NCI-H2171 (cell line): ENCODE measurements around the gene CASP3.
"Not testable (repeated sequence)": the region's sequence is repeated elsewhere in the genome, so short reads cannot be mapped to it uniquely, and the experiment has no call there.

Experiments used
- DNase-seq: peaks from one replicate; lab custom pipeline; 2025; lab: John Stamatoyannopoulos, UW

The CASP3 gene

DNA sequence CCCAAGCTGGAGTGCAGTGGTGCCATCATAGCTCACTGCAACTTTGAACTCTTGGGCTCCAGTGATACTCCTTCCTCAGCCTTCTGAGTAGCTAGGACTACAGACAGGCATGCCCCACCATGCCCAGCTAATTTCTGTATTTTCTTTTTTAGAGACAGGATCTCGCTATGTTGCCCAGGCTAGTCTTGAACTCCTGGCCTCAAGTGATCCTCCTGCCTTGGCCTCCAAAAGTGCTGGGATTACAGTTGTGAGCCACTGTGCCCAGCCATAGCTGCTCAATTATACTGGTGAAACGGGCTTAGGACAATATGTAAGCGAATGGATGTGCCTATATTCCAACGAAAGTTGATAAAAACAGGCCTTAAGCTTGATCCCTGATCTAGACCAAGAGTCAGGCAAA is 13.1 kb downstream of the CASP3 start:
- DNase-seq, result no peak

DNA sequence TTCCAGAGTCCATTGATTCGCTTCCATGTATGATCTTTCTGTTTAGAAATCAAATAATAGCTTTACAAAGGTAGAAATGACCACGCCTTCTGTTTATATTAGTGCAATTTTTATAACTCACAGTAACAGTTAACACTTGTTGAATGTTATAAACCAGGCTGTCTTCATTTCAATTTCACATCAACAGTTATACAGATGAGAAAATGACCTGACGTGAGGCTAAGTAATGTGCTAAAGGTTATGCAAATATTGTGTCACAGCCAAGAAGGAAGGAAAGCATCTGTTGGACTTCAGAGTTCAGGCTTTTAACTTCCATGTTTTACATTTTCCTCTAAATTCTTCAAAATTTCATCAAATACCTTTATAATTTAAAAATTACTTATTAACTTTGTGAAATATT is 13.9 kb downstream of the CASP3 start:
- DNase-seq, result no peak

DNA sequence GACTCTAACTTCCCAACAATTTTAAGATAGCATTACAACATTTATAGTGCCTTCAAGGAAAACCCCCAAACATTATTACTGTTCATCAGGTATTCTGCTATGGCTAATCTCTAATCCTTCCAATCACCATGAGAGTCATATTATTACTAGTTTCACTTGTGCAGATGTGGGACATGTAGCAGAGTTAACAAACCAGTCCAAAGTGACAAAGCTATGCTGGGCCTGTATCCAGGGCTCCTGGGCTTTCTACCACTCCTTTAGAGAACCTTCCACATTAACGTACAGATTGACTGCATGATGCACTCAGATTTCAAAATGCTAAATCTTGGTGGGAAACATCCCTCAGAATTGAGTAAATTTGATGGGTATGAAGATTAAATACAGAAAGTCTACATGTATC is 16.4 kb downstream of the CASP3 start:
- DNase-seq, result no peak

DNA sequence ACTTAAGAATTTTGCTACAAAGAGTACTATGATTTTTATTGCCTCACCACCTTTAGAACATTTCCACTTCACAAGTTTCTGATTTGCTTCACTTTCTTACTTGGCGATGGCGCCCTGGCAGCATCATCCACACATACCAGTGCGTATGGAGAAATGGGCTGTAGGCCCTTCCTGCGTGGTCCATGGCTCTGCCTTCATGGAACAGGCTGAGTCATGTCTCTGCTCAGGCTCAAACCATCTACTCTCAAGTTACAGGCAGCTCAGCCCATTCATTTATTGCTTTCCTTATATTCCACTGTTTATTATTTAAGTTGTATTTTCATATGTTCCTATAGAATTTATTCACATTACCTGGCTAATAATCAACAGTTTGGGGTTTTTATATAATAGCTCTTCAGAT is 21.1 kb downstream of the CASP3 start:
- DNase-seq, result no peak

DNA sequence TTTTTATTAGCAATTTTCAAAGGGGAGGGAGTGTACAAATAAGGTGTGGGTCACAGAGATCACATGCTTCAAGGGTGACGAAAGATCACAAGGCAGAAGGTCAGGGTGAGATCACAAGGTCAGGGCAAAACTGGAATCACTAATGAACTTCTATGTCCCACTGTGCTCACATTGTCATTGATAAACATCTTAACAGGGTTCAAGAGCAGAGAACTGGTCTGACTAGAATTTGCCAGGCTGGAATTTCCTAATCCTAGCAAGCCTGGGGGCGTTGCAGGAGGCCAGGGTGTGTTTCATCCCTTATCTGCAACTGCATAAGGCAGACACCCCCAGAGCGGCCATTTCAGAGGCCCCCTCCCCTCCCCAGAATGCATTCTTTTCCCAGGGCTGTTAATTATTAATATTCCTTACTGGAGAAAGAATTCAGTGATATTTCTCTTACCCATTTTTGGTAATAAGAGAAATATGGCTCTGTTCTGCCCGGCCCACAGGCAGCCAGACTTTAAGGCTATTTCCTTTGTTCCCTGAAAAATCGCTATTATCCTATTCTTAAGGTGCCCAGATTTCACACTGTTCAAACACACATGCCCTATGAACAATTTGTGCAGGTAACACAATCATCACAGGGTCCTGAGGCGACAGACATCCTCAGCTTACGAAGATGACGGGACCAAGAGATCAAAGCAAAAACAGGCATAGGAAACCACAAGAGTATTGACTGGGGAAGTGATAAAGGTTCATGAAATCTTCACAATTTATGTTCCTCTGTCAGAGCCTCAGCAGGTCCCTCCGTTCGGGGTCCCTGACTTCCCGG is 23.3 kb downstream of the CASP3 start:
- DNase-seq, result not testable (repeated sequence)

DNA sequence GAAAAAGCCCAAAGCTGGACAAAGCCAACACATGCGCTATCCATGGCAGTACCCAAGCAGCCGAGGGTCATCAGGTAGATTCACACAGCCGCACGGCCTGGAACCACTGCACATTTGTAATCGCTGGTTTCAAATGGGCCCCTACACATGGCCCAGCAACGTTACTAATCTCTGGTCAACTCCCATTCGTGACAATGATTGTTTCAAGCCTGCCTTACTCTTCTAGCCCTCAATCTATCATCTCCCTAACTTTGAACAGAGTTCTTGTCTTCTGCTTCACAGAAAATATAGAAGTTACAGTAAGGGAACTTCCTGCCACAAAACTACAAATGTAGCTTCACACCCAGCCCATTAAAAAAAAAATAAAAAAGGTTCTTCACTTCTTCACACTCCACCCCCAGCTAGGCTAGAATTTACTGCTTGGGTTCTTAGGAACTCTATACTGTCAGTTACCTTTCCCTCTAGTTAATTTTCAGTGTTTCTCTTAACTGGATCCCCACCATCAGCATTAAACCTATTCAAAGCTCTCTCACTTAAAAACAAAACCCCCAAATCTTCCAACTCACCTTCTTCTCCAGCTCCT is 24.2 kb downstream of the CASP3 start:
- DNase-seq, result no peak

DNA sequence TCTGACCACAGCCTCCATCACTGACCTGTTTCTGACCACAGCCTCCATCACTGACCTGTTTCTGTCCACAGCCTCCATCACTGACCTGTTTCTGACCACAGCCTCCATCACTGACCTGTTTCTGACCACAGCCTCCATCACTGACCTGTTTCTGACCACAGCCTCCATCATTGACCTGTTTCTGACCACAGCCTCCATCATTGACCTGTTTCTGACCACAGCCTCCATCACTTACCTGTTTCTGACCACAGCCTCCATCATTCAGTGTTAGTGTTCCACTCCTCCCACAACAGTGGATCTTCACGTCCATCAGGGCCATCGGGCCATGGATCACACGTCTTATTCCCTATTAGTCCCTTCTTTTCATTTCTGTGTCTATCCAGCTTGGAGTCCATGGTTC is 24.7 kb downstream of the CASP3 start:
- not testable (repeated sequence) for DNase-seq

DNA sequence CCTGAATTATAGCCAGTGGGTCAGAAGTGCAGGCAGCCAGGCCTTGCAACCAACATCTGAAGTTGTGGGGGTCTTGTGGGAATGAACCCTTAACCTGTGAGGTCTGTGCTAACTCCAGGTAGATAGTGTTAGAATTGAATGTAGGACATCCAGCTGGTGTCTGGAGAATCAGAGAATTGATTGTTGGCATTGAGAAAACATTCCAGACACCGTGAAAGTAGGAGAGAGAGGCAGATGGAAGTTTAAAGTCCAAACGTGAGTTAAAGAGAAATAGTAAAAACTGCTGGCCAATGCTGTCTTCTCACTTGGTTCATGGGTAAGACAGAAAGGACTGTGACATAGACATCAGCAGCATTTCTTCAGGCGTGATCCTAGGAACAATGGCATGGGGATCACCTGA is 27.7 kb downstream of the CASP3 start:
- no peak for DNase-seq

DNA sequence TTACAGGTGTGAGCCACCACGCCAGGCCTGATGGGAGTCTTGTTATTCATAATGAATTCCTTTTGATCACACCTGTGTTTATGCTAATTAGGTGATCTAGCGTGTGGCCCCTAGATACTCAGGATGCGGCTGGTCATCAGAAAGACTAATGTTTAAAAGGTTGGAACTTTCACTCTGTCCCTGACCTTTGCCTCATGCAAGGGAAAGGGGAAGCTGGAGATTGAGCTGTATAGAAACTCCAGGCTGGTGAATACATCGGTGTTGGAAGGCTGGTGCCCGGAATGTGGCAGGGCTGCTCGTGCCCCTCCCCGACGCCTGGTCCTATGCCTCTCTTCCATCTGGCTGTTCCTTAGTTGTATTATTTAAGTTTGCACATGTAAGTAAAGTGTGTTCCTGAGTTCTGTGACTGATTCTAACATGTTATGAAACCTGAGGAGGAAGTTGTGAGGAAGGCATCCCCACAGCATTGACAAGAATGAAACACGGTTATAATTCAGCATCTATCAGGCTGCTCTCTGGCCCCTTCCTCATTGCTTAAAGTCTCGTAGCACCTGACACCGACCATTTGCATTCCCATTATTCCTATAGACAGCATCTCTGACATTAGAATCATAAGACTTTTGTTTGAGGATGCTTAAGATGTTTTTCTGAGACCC is 28.9 kb downstream of the CASP3 start:
- no peak for DNase-seq

DNA sequence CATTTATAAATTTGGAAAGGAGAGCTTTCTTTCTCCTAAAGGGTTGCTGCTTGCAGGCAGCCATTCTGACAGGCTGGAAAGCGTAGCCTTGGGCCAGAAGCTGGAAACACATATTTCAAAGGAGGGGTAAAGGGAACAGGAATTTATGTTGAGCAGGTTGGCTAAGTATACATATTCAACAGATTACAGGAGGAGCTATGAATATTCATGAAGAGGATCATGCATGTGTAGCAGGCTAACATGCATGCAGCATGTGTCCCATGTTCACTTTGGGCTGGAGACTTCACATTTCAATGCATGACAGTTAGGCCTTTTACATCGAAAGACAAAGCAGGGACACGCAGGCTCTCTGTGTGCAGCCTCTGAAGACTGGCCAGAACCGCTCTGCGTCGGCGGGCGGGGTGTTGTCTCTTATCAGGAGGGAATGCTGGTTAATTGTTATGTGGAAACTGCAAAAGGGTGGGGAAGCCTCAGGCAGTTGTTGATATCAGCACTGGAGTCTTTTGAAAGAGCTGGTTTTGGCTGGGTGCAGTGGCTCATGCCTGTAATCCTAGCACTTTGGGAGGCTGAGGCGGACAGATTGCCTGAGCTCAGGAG is 31.5 kb downstream of the CASP3 start:
- DNase-seq, result no peak

DNA sequence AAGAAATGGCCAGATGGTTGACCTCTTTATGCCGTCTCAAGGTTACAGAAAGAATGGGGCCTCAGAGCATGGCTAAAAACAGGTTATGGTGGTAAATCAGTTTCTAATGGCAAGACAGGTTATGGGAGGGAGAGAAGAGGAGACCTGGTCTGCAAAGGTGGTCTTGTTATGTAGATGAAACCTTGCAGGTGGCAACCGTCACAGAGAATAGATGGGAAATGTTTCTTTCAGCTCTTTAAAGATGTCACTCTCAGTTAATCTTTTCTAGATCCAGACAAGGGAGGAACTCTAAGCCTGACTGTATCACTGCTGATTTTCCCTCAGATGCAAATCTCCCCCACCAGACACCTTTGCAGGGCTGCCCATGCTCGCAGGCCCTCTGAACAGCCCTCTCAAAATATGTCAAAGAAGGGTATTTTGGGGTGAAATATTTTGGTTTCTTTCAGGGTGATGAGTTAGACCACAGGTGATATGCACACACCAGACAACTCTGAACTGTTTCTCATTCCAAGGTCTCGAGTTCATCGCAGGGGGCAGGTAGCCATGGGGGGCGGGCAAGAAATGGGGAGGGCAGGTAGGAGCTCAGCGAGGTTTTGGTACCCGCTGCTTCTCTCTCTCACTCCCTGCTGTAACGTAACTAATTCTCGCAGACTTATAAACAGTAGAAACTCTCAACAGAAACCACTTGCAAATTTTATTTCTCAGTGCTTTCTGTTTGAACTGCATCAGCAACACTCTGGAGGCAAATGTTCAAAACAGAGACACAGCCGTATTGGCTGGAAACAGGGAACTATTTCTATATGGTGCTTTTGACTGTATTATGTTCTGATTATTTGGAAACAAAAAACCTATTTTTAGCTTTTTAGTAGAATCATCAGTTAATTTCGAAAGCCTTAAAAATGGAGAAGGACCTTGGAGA is 32.4 kb downstream of the CASP3 start:
- DNase-seq, result no peak

DNA sequence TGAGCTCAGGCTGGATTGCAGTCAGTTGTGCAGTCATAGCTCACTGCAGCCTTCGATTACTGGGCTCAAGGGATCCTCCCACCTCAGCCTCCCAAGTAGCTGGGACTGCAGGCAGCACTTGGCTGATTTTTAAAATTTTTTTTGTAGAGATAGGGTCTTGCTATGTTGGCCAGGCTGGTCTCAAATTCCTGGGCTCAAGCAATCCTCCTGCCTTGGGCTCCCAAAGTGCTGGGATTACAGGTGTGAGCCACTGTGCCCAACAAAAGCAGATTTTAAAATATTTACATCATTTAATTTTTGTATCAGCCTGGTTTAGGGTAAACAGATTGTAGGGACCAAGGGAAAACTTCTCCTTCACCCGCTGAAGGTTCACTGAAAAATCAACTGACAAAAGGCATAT is 33.1 kb downstream of the CASP3 start:
- DNase-seq, result not testable (repeated sequence)

DNA sequence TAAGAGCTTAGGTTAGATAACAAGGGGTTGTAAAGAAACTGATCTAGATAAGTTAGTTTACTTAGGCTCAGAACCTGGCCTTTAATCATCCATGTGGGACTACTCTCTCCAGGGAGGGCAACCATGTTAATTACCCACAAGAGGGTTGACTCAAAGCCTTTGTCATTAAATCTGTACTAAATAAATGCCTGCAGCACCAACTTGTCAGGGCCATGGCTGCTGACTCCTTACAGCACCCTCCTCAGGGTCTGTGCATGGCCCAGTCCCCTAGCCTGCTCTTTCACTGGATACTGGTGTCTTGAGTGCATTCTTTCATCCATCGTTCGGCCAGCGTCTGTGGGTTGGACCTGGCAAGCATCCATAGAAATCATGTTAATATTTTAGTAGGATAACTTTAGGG is 34.7 kb downstream of the CASP3 start:
- DNase-seq, result no peak

DNA sequence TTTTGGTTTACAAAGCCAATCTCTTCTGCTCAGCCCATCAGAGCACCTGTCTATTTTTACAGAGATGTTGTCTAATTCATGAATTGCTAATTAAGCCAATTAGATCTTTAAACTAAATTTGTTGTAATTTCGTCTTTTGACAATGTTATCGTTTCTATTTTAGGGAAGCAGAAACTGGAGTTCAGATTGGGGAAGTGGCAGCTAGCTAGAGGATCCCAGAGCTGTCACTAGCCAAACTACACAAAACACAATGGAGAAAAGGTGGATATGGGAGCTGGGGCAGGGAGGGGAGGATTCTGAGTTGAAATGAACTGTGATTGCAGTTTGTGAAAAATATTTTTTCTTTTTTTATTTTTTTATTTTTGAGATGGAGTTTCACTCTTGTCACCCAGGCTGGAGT is 35.8 kb downstream of the CASP3 start:
- no peak for DNase-seq

DNA sequence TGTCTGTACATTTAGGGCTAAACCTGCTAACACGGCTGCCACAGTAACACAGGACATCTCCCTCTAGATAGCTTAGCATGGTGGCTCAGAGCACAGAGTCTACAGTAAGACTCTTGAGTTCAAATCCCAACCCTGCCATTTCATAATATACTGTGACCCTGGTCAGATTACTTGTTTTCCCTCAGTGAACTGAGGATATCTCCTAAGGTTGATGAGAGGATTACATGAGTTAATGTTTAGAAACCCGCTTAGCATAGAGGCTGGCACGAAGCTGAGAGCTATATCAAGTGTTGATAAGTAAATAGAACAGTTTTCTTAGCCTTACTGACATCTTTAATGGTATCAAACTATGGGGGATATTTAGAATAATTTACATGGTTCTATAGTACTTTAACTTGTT is 37.2 kb downstream of the CASP3 start:
- DNase-seq, result no peak

DNA sequence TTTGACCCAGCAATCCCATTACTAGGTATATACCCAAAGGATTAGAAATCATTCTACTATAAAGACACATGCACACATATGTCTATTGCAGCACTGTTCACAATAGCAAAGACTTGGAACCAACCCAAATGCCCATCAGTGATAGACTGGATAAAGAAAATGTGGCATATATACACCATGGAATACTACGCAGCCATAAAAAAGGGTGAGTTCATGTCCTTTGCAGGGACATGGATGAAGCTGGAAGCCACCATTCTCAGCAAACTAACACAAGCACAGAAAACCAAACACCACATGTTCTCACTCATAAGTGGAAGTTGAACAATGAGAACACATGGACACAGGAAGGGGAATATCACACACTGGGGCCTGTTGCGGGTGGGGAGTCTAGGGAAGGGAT is 41.8 kb downstream of the CASP3 start:
- DNase-seq, result not testable (repeated sequence)

DNA sequence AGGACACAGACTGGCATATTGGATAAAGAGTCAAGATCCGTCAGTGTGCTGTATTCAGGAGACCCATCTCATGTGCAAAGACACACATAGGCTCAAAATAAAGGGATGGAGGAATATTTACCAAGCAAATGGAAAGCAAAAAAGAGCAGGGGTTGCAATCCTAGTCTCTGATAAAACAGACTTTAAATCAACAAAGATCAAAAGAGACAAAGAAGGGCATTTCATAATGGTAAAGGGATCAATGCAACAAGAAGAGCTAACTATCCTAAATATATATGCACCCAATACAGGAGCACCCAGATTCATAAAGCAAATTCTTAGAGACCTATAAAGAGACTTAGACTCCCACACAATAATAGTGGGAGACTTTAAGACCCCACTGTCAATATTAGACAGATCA is 46.4 kb downstream of the CASP3 start:
- DNase-seq, result not testable (repeated sequence)

DNA sequence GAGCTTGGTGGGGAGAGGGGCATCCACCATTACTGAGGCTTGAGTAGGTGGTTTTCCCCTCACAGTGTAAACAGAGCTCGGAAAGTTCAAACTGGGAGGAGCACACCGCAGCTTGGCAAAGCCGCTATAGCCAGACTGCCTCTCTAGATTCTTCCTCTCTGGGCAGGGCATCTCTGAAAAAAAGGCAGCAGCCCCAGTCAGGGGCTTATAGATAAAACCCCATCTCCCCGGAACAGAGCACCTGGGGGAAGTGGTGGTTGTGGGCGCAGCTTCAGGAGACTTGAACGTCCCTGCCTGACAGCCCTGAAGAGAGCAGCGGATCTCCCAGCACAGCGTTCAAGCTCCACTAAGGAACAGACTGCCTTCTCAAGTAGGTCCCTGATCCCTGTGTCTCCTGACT is 48.3 kb downstream of the CASP3 start:
- not testable (repeated sequence) for DNase-seq

DNA sequence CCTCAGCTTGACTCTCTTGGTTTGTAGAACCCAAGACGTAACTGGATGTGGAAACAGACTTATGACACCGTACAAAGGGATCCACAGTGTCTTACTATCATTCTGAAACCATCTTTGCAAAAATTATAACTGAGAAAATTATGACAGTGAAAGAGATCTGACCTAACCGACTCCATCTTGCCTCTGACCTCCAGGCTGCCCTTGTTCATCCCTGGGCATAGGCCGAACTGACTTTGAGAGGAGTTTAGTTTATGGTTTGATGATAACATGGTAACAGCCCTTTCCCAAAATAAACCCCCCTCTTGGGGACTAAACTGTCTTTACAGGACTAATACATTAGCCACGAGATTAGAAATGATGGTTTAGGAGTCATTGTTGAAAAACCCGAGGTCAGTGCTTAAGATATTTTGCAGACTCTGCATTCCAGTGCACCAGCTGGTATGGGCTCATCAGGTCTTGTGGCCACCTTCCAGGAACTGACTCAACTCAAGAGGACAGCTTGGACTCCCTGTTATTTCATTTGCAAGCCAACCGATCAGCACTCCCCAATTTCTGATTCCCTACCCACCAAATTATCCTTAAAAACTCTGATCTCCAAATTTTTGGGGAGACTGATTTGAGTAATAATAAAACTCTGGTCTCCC is 49.6 kb downstream of the CASP3 start:
- no peak for DNase-seq

DNA sequence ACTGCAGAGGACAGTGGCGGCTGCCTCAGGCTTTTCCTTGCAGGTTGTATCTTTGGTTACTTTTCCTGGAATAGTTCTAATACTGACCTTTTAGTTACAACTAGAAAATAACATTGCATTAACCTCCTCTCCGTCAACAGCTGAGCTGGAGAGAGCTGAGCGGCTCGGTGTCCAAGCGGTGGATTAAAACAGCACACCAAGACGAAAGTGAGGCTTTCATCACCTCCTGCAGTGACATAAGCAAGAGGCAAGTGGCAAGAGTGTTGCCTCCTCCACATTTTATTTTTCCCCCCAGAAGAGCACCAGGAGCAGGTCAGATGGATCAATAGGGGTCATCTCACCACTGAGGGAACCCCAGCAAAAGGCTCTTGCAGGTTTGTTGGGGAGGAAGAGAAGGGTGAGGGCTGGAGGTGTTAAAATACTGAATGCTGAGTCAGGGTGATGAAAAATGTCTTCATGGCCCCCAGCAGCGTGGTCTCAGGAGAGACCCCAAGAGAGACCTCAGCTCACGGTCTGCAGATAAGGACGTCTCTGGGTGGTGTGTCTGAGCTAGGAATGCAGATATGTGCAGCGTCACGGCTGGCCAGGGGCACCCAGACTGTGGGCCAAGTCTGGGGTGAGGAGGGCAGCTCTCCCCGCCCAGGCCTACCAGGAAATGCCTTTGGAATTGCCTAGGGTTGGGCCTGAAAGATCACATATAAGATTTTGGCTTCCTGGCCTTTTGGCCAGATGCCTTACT is 50.3 kb downstream of the CASP3 start:
- no peak for DNase-seq
